ENCODE data around the gene MPND. TPM values are rescaled to one million over a fixed set of nuclear protein-coding genes. Genes with fewer than 3 reads are reported as not detected.

MPND gene
- total and polyA plus RNA-seq, 2 of the 13 experiments (the other 11 are each of a cell fraction or from before 2014, with no cell fraction given): 10.8 to 15.8 TPM

DNA sequence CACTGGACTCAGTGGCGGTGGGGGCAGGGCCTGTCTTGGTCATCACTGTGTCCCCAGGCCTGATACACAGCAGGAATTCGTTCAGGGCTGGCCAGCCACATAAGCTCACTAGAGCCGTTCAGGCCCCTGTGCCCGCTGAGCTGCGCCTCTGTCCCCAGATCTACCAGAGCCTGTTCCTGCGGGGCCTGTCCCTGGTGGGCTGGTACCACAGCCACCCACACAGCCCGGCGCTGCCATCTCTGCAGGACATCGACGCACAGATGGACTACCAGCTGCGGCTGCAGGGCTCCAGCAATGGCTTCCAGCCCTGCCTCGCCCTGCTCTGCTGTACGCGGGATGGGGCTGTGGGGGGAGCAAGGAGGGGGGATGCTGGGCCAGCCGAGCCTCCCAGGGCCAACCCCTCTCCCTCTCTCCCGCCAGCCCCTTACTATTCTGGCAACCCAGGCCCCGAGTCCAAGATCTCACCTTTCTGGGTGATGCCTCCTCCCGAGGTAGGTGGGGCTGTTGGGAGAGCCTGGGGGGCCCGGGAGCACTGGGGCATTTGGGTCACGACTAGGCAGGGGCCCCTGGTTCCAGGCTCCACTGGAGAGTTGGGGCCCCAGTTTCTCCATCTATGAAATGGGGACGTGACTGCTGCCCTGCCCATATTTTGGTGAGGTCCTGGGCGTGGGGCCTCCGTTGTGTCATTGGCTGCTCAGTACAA lies 13.9 kb downstream of the MPND start:
- CTCF ChIA-PET (ENCODE audit: low intra/inter-chr PET ratio, low total read pairs): no interaction called here
- Histone ChIP-seq H3K9ac (ENCODE audit: insufficient read depth, low read depth, low read length) (no peak overlapping the region), H3K27ac (ENCODE audit: extremely low read length, insufficient read depth, low read length) (no peak overlapping the region), H3K36me3 (replicated peaks in 1 of 2; ENCODE audit: control insufficient read depth in 1 of 2, insufficient read depth in 2 of 2, low read length in 2 of 2) (peaks cover 8 to 27% of the 10 kb centered on the region in 2 experiments; a peak in 3 of 5 replicates), H3K27me3 (ENCODE audit: control insufficient read depth in 1 of 2, insufficient read depth in 2 of 2, low read length in 2 of 2) (no peaks in the 10 kb centered on the region), H4K20me1 (ENCODE audit: insufficient read depth, low read length) (no peaks in the 10 kb centered on the region), H3K4me2 (ENCODE audit: low read depth, low read length) (no peak overlapping the region), H2AFZ (ENCODE audit: low read length) (no peak overlapping the region), H3K4me3 (replicated peaks in 1 of 3; ENCODE audit: insufficient read depth in 1 of 3, low read depth in 2 of 3, low read length in 3 of 3) (no peak overlapping the region), H3K79me2 (ENCODE audit: insufficient read depth, low read length) (no peaks in the 10 kb centered on the region), H3K9me3 (ENCODE audit: low read length) (no peaks in the 10 kb centered on the region), H3K4me1 (ENCODE audit: insufficient read depth, low read length) (no peaks in the 10 kb centered on the region)
- in situ Hi-C loops (cut with HindIII; ENCODE audit: extremely low pct_ligation_motif_present, low pct_unique_long_range_greater_than_20kb) (no loop called here), intact Hi-C loops (cut with micrococcal nuclease; ENCODE audit: unreplicated experiment) (no loop called here)
- no TSS peak for BruUV-seq (replicated peaks)
- DNase-seq (ENCODE audit: low spot score) (no peak), FAIRE-seq (no peak), ATAC-seq (no peak)
- WGBS (ENCODE audit: low lambda C conversion rate): 100% methylated on average over 5 of the region's 23 CpGs
- TF ChIP-seq POLR2G (IDR thresholded peaks at IDR 0.05; ENCODE audit: low read depth, low read length): peak; percentile 17; the same call in 1 of the 2 replicates
- TF ChIP-seq, protein P1, sequence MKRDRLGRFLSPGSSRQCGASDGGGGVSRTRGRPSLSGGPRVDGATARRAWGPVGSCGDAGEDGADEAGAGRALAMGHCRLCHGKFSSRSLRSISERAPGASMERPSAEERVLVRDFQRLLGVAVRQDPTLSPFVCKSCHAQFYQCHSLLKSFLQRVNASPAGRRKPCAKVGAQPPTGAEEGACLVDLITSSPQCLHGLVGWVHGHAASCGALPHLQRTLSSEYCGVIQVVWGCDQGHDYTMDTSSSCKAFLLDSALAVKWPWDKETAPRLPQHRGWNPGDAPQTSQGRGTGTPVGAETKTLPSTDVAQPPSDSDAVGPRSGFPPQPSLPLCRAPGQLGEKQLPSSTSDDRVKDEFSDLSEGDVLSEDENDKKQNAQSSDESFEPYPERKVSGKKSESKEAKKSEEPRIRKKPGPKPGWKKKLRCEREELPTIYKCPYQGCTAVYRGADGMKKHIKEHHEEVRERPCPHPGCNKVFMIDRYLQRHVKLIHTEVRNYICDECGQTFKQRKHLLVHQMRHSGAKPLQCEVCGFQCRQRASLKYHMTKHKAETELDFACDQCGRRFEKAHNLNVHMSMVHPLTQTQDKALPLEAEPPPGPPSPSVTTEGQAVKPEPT (CRISPR knock-in tag; IDR thresholded peaks at IDR 0.05; ENCODE audit: low read depth): no peak
- TF ChIP-seq HOXA5 (CRISPR knock-in tag; IDR thresholded peaks at IDR 0.05): no peak
- peak; percentile 63 for TF ChIP-seq RBM22 (optimal IDR thresholded peaks at IDR 0.05; ENCODE audit: low read length)
- peak; percentile 90 for TF ChIP-seq AGO2 (optimal IDR thresholded peaks at IDR 0.05; ENCODE audit: low read depth, low read length)
- TF ChIP-seq ZNF572 (CRISPR knock-in tag; IDR thresholded peaks at IDR 0.05): no peak
- TF ChIP-seq ZNF629 (CRISPR knock-in tag; conservative IDR thresholded peaks at IDR 0.05): peak; percentile 54; the same call in 1 of the 2 replicates
- POLR2A ChIA-PET: interaction anchor here (3.2 kb wide), 1 partner anchor 18 kb away, joined by 11 read pairs; no protein-coding TSS in a partner anchor

Data from HepG2 (cell line).